Measurements from ENCODE around the gene PRKCH. TPM values are rescaled to one million over a fixed set of nuclear protein-coding genes. Genes with fewer than 3 reads are reported as not detected.

Gene PRKCH
- total RNA-seq, 2 experiments from 2014 or later: 0.85 to 2.3 TPM

DNA sequence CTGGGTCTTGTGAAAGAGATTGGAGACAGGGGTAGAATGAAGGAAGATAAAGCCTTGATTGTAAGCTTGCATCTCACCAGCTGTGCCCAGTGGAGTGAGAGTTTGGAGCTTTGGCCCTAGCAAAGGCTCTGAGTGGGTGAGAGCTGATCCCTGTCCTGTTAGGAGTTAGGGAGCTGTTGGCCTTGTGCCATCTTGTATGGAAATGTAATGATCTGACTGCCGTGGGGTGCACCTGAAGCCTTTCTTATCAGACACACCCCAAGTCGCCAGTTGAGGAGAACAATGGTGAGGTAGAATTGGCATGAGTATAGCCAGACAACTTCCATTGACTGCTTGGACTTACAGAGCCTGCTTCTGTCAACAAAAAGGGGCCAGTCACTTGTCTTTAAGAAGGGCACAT lies 130.1 kb downstream of the PRKCH start:
- H3K4me1 ChIP-seq (ENCODE audit: insufficient read depth, low read length, poor library complexity, severe bottlenecking): no peaks in the 10 kb centered on the region
- no peak overlapping the region for H3K4me3 ChIP-seq (ENCODE audit: low read depth, low read length, poor library complexity, severe bottlenecking)
- H3K4me2 ChIP-seq (ENCODE audit: low read length): no peak overlapping the region
- H3K9me3 ChIP-seq (ENCODE audit: low read length): no peaks in the 10 kb centered on the region
- no peaks in the 10 kb centered on the region for H3K9me2 ChIP-seq (ENCODE audit: insufficient read depth, low read length)
- no peak for DNase-seq (ENCODE audit: low spot score)
- no peak for TF ChIP-seq EZH2phosphoT487 (IDR thresholded peaks at IDR 0.05; ENCODE audit: borderline replicate concordance, low read depth, low read length)
- TF ChIP-seq, protein P1, sequence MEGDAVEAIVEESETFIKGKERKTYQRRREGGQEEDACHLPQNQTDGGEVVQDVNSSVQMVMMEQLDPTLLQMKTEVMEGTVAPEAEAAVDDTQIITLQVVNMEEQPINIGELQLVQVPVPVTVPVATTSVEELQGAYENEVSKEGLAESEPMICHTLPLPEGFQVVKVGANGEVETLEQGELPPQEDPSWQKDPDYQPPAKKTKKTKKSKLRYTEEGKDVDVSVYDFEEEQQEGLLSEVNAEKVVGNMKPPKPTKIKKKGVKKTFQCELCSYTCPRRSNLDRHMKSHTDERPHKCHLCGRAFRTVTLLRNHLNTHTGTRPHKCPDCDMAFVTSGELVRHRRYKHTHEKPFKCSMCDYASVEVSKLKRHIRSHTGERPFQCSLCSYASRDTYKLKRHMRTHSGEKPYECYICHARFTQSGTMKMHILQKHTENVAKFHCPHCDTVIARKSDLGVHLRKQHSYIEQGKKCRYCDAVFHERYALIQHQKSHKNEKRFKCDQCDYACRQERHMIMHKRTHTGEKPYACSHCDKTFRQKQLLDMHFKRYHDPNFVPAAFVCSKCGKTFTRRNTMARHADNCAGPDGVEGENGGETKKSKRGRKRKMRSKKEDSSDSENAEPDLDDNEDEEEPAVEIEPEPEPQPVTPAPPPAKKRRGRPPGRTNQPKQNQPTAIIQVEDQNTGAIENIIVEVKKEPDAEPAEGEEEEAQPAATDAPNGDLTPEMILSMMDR (conservative IDR thresholded peaks at IDR 0.05; ENCODE audit: low read length): no peak
- no peaks in the 10 kb centered on the region for H3K36me3 ChIP-seq (ENCODE audit: insufficient read depth, low read length)
- no peaks in the 10 kb centered on the region for H3K79me2 ChIP-seq (ENCODE audit: insufficient read depth, low read depth, low read length)
- no peaks in the 10 kb centered on the region for H4K20me1 ChIP-seq (ENCODE audit: insufficient read depth, low read length)
- intact Hi-C loops (cut with micrococcal nuclease; ENCODE audit: unreplicated experiment): no loop called here
- no peak overlapping the region for H2AFZ ChIP-seq (ENCODE audit: low read length)
- no TSS peak for BruUV-seq (replicated peaks)
- CTCF ChIA-PET (ENCODE audit: unreplicated experiment): no interaction called here
- POLR2A ChIA-PET: interaction anchor here (1.4 kb wide), 1 partner anchor 386 kb away, joined by 5 read pairs; no protein-coding TSS in a partner anchor
- no peak overlapping the region for H3K27ac ChIP-seq (ENCODE audit: low read depth, low read length, poor library complexity, severe bottlenecking)

DNA sequence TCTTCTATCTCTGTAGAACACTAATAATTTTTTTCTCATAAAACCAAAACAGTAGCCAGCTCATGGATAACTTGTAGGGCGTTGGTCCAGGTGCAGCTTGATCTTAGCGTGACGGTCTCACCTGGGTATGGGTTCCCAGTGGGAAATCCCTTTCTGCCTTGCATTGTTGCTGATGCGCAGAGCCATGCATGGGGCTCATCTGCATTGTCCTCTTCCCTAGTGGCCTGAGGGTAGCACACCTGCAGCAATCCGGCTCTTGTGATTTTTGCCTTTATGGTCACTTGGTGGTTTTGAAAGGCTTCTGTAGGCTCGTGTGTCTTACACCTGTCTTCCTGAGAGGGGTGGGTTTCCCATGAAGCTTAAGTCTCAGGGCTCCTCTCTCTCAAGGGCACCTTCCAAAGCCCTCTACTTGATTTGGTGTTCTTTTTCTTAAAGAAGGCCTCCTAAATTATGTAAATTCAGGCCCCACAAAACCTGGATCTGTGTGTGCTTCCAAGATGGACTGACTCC lies 130.6 kb downstream of the PRKCH start:
- DNase-seq (ENCODE audit: low spot score): no peak
- Histone ChIP-seq H3K4me2 (ENCODE audit: low read length) (no peak overlapping the region), H3K9me3 (ENCODE audit: low read length) (no peaks in the 10 kb centered on the region), H2AFZ (ENCODE audit: low read length) (no peak overlapping the region), H3K4me1 (ENCODE audit: insufficient read depth, low read length, poor library complexity, severe bottlenecking) (no peaks in the 10 kb centered on the region), H3K4me3 (ENCODE audit: low read depth, low read length, poor library complexity, severe bottlenecking) (no peak overlapping the region), H3K79me2 (ENCODE audit: insufficient read depth, low read depth, low read length) (no peaks in the 10 kb centered on the region), H3K9me2 (ENCODE audit: insufficient read depth, low read length) (no peaks in the 10 kb centered on the region), H3K27ac (ENCODE audit: low read depth, low read length, poor library complexity, severe bottlenecking) (no peak overlapping the region), H4K20me1 (ENCODE audit: insufficient read depth, low read length) (no peaks in the 10 kb centered on the region), H3K36me3 (ENCODE audit: insufficient read depth, low read length) (no peaks in the 10 kb centered on the region)
- POLR2A ChIA-PET: interaction anchor here (1.4 kb wide), 1 partner anchor 385 kb away, joined by 5 read pairs; no protein-coding TSS in a partner anchor
- CTCF ChIA-PET (ENCODE audit: unreplicated experiment): no interaction called here
- TF ChIP-seq, protein P1 (conservative IDR thresholded peaks at IDR 0.05; ENCODE audit: low read length): no peak
- BruUV-seq (replicated peaks): no TSS peak
- intact Hi-C loops (cut with micrococcal nuclease; ENCODE audit: unreplicated experiment): no loop called here

DNA sequence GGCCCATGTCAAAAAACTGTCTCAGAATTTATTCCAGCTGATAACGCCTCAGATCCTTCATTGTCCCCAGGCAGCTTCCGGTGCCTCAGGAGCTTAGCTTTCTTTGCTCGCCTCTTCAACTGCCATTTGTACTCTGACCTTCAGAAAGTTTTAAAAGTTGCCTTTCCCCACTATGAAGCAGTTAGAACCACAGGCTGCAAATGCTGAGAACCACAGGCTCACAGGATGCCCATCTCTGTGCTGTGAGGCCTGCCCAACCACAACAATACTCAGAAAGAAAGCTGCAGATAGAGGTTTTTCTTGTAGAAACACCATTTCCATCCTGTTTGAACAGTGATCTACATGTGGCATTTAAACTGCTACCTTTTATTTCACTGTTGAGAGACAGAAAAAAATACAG lies 131.1 kb downstream of the PRKCH start:
- no peaks in the 10 kb centered on the region for H3K9me3 ChIP-seq (ENCODE audit: low read length)
- ChIA-PET CTCF (ENCODE audit: unreplicated experiment) (no interaction called here), POLR2A (no interaction called here)
- no peak overlapping the region for H3K27ac ChIP-seq (ENCODE audit: low read depth, low read length, poor library complexity, severe bottlenecking)
- BruUV-seq (replicated peaks): no TSS peak
- no peak overlapping the region for H3K4me3 ChIP-seq (ENCODE audit: low read depth, low read length, poor library complexity, severe bottlenecking)
- no peak overlapping the region for H3K4me2 ChIP-seq (ENCODE audit: low read length)
- H4K20me1 ChIP-seq (ENCODE audit: insufficient read depth, low read length): no peaks in the 10 kb centered on the region
- intact Hi-C loops (cut with micrococcal nuclease; ENCODE audit: unreplicated experiment): no loop called here
- TF ChIP-seq, protein P1 (conservative IDR thresholded peaks at IDR 0.05; ENCODE audit: low read length): no peak
- no peak for TF ChIP-seq EZH2phosphoT487 (IDR thresholded peaks at IDR 0.05; ENCODE audit: borderline replicate concordance, low read depth, low read length)
- no peaks in the 10 kb centered on the region for H3K36me3 ChIP-seq (ENCODE audit: insufficient read depth, low read length)
- no peaks in the 10 kb centered on the region for H3K79me2 ChIP-seq (ENCODE audit: insufficient read depth, low read depth, low read length)
- H3K9me2 ChIP-seq (ENCODE audit: insufficient read depth, low read length): no peaks in the 10 kb centered on the region
- DNase-seq (ENCODE audit: low spot score): no peak
- no peak overlapping the region for H2AFZ ChIP-seq (ENCODE audit: low read length)
- H3K4me1 ChIP-seq (ENCODE audit: insufficient read depth, low read length, poor library complexity, severe bottlenecking): no peaks in the 10 kb centered on the region
